Activated CD4-positive, CD25-positive, alpha-beta regulatory T cell (primary cell): ENCODE data around the gene FBF1.
"Not testable (repeated sequence)": the region's sequence is repeated elsewhere in the genome, so short reads cannot be mapped to it uniquely, and the experiment has no call there.

Experiments used
- DNase-seq, 4 experiments: peaks; one replicate each; lab custom pipeline; 2025; lab: John Stamatoyannopoulos, UW

FBF1 gene, protein sequence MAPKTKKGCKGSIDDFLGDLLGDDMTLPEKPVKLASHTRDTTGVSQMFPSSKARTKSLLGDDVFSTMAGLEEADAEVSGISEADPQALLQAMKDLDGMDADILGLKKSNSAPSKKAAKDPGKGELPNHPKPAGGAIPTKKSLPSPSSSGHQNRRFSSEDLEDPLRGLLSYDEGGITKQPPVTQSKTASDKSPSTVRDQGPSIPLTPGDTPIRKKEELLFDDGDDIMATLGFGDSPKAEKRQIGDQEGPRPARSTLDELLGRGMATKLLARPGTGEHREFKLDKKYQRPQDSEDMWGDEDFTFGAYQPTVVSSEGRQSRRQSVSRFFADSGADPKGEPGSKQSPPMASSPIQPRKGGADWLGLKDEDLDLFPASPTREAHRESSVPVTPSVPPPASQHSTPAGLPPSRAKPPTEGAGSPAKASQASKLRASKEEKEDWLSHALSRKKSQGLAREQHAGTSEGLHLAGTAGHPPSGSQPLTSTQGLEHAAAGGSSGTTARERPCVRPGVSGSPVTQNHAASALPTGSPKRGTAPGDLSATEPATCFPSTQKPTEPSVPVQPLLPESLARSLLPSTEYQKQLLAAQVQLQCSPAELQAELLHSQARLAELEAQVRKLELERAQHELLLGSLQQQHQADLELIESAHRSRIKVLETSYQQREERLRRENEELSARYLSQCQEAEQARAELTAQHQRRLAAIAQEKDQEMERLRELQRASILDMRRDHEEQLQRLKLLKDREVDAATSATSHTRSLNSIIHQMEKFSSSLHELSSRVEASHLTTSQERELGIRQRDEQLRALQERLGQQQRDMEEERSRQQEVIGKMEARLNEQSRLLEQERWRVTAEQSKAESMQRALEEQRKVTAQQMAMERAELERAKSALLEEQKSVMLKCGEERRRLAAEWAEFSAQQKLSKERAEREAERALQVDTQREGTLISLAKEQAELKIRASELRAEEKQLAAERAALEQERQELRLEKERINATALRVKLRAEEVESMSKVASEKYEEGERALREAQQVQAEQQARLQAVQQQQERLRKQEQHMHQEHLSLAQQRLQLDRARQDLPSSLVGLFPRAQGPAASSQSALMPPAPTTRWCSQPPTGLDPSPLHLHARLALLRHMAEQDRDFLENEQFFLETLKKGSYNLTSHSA

DNA sequence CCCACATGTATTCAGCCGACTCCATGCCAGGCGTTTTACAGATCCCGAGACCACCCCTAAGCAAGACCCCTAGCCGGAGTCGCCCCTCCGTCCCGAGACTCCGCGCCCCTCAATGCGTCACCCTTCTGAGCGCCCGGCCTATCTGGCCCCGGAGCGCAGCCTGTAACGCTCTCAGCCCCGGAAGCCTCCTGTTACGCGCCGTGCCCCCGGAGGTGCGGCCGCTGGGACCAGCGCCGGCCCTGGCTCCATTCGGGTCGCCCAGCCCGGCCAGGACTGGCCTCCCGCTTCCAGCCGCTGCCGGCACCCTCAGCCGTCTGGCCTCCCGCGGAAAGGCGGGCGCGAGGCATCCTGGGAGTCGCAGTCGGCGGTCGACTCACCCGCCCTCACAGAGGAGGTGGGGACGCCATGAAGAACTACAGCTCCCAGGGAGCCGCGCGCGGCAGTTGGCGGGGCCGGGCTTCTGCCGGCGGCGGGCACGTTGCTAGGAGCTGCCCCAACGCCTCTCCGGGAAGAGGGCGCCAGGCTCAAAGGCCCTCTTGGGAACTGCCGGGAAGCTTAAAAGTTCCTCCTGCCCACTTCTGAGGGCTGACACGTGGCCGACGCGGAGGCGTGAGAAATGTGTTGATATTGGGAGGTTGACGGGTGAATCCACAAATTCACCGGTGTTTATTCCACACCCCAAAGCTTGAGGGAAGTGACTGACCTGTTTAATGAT is at the start of gene FBF1:
FBF1 (minus strand) TSS at position 316 of the 715 bp plus-strand sequence. CDS start 2,893 bp downstream, outside the sequence.
- peak; percentile 77 to 82 (median 78) for DNase-seq

DNA sequence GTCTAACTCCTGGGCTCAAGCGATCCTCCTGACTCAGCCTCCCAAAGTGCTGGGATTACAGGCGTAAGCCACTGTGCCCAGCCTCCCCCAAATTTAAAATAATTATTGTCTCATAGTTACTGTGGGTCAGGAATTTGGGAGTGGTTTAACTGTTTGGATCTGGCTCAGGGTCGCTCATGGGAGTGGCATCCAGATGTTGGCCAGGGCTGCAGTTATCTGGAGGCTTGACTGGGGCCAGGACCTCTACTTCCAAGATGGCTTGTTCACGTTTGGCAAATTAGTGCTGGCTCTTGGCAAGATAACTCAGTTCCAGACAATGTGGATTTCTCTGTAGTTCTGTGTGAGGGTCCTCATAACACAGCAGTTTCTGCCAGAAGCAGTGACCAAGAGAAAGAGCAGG is 46.2 kb upstream of the FBF1 start:
- DNase-seq: no peak

DNA sequence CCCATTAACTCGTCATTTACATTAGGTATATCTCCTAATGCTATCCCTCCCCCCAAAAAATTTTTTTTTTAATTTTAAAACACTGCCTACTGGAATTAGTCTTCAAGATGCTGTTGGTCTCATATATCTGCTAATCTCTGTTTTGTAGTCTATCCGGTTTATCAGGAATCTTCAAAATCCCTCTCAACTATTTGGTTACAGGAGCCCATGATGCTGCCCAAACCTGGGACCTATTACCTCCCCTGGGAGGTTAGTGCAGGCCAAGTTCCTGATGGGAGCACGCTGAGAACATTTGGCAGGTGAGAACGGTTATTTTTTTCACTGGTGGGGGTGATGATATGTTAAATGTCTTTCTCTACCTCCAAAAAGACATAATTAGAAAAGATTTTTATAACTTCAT is 45.1 kb upstream of the FBF1 start:
- no peak for DNase-seq

DNA sequence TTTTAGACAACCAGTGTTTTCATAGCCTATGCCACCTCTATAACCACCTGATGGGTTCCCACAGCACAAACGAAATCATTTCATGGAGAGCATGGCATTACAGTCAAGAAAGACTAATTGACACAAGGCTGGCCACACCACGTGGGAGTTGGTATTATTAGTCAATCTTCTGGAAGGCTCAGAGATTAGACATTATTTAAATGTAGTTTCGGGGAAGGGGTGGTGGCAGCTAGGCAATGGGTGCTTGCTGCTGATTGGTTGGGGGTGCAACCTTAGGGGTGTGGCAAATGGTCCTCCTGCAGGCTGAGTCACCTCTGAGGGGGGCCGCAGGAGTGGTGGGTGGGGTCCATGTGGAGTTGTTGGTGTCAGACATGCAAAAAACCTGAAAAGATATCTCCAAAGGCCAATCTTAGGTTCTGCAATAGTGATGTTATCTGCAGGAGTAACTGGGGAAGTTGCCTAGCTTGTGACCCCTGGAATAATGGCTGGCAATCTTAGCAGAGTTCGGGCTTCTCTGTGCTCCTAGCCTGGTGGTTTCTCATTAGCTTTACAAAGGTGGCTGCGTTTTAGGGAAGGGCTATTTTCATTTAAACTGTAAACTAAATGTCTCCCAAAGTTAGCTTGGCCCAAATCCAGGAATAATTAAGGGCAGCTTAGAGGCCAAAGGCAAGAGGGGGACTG is 42.8 kb upstream of the FBF1 start:
- no peak for DNase-seq

DNA sequence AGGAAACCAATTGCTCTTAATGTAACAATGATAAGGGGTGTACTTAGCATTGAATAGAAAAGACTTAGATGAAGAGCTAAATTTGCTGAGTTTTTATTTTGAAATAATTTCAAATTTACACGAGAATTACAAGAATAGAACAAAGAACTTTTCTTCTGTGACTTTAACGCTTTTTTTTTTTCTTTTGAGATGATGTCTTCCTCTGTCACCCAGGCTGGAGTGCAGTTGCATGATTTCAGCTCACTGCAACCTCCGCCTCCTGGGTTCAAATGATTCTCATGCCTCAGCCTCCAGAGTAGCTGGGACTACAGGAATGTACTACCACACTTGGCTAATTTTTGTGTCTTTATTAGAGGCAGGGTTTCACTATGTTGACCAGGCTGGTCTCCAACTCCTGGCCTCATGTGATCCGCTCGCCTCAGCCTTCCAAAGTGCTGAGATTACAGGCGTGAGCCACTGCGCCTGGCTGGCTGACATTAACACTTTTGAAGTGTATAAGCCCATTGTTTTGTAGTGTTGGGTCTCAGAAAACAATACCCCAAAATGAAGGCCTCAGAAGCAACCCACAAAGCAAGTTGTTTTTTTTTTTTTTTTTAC is 40.3 kb upstream of the FBF1 start:
- DNase-seq: no peak

DNA sequence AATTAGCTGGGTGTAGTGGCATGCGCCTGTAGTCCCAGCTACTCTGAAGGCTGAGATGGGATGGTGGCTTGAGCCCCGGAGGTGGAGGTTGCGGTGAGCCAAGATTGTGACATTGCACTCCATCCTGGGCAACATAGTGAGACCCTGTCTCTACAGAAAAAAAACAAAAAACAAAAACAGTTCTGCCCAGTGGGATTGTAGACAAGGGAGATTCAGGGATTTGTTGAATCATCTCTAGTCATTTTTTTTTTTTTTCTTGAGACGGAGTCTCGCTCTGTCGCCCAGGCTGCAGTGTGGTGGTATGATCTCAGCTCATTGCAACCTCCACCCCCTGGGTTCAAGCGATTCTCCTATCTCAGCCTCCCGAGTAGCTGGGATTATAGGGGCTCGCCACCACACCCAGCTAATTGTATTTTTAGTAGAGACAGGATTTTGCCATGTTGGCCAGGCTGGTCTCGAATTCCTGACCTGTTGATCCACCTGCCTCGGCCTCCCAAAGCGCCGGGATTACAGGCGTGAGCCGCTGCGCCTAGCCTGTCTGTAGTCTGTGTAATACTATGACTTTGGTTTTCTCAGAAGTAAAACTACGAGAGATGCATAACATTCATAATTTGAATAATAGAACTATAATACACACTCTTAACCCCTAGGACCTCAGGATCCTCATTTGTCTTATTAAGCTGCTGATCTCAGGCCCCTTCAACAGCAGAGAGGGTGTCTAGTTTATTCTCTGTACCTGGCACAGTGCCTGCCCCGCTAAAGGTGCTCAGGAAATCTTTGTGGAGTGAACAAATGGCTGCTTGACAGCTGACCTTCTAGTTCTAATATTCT is 39.6 kb upstream of the FBF1 start:
- DNase-seq: no peak

DNA sequence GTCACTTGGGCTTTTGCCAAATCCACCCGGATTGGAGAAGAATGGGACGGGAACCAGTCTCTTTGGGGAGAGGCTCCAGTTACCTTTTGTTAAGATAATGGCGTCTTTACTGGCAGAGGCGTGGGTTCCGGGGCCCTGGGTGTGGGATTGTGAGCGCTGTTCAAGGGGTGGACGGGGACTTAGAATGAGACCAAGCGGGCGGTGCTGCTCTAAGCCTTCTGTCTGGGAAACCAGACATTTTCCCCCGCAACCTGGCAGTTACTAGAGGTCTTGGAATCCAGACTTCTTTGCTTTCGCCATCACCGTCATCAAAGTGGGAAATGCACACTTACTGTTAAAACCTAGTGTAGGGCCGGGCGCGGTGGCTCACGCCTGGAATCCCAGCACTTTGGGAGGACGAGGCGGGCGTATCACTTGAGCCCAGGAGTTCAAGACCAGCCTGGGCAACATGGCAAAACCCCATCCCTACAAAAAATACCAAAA is 38.9 kb upstream of the FBF1 start:
- no peak for DNase-seq

DNA sequence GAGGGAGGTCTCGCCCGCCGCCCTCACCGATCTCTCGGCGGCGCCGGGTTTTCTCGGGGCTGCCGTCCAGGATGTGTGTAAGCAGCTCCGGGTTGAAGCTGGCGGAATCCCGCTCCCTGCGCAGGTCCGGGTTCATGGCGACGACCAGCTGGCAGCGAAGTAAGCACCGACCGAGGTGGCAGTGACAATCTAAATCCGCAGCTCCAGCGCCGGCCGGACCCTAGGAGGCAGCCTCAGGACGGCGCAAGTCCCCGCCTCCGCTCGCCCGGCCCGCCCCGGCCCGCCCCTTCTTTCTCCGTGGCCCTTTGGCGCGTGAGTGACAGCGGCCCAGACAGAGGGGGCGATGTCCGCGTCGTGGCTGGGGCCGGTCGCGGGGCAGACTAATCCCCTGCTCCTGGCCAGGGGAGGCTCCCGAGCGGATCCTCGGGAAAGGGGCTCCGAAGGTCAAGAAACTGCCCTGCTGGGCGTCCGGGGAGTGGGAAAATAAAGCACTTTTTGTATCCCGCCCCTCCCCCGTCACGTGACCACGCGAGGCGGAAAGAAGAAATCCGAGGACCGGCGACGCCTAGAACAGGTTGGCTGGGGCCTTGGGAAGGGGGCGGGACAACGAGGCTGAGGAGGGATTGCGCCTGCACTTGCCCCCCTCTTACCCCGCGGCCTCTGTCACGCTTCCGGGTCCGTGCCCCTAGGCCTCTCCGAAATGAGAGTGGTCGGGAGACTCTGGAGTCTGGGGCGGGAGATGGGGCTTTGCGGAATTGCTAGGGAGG is 38.3 kb upstream of the FBF1 start, which contains the start of the genes ACOX1 and TEN1:
ACOX1 (minus strand) TSS at position 229 of the 767 bp plus-strand sequence; CDS start at position 136, 93 bp downstream.
TEN1 (plus strand) TSS at position 303 of the 767 bp plus-strand sequence. CDS start 6,953 bp downstream, outside the sequence.
- peak; percentile 88 to 92 (median 90) for DNase-seq

DNA sequence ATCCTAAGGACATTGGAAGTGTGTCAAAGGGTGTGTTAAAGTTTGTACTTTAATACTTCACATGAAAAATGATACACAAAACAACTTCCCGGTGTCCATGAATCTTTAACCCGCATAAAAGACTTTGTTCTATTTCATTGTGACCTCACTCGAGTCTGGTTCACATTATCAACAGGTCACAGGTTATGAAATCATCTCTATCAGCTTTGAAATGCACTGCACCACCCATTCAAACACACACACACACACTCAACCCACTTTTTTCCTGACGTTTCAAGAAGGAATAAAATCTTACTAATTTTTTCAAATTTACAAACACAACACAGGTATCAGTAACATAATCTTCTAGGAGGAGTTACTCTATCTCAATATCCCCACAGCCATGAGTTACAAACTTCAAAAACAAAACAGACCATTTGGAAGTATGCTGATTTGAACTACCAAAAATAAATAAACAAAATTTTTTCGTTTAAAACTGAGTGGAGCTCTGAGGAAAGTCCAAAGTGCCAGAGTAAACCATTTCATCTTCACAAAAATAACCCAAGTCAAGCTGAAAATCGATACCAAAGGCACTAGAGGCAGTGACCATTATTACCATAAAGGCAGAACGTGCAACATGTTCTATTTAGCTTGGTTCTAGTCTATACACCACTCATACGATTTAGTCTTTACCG is 35.5 kb upstream of the FBF1 start:
- DNase-seq: no peak

DNA sequence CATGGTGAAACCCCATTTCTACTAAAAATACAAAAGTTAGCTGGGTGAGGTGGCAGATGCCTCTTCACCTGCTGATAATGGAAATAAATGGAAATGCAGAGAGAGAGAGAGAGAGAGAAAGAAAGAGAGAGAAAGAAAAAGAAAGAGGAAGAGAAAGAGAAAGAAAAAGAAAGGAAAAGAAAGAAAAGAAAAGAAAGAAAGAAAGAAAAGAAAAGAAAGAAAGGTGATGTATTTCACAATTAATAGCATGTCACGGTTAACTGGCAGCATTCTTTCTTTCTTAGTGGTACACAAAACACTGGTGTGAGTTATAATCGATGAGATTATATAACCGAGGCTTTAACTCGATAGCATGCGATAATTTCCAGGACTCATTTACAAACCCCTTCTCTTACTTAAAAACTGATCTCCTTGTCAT is 34.9 kb upstream of the FBF1 start:
- DNase-seq: no peak

DNA sequence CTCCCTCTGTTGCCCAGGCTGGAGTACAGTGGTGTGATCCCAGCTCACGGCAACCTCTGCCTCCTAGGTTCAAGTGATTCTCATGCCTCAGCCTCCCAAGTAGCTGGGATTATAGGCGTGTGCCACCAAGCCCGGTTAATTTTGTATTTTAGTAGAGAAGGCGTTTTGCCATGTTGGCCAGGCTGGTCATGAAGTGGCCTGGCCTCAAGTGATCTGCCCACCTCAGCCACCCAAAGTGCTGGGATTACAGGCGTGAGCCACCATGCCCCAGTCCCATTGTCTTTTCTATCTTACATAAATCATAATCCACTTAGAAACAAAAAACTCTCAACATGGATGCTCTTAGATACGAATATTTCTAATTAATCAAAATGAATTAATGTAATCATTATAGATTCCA is 34.3 kb upstream of the FBF1 start:
- not testable (repeated sequence) for DNase-seq

DNA sequence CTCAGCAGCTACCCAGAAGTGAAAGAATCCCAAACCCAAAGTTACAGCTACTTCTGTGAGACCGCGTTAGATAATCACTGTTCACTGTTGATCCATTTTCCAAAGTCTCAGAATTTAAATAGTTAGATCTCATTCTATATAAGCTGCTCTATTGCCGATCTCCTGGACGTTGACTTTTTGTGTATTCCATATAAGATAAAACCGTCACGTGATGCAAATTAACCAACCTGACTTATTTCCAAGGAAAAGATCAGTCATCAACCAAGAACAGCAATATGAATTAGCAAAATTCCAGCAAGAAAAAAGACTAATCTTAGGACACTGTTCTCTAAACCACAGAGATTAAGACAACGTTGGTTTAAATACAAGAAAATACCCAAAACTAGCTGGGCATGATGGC is 29.8 kb upstream of the FBF1 start:
- no peak for DNase-seq

DNA sequence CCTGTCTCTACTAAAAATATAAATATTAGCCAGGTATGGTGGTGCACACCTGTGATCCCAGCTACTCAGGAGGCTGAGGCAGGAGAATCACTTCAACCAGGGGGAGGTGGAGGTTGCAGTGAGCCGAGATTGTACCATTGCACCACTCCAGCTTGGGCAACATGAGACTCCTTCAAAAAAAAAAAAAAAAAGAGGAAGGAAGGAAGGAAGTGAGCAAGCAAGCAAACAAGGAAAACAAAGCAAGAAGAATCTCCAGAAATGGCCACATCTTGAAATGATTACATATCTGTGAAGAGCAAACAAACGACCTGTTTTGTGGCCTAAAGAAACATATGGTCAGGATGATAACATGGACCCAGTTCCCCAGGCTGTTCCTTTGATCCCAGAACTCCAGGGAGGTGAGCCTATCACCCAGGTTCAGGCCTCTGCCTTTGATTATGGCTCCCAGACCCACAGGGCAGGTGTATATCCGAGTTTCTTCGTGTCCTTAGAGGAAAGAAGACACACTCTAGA is 29.2 kb upstream of the FBF1 start:
- no peak for DNase-seq

DNA sequence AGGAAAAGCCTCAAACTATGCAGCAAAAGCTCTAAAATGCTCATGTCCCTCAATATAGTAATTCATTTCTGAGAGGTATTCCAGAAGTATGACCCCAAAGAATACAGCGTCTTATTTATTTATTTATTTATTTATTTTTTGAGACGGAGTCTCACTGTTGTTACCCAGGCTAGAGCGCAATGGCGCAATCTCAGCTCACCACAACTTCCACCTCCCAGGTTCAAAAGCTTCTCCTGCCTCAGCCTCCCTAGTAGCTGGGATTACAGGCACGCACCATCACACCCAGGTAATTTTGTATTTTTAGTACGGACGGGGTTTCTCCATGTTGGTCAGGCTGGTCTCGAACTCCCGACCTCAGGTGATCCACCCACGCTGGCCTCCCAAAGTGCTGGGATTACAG is 28.2 kb upstream of the FBF1 start:
- DNase-seq: not testable (repeated sequence)

DNA sequence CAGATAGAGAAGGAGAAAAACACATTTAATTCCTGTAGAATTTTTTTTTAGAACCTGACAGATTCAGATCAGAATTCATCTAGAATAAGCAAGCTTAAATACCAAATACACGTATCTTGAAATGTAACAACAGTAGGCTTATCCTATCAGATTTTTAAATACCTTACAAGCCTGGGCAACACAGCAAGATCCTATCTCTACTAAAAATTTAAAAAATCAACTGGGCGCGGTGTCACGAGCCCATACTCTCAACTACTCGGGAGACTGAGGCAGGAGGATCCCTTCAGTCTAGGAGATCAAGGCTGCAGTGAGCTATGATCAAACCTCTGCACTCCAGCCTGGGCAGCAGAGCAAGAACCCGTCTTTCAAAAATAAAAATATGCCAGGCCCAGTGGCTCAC is 24.6 kb upstream of the FBF1 start:
- DNase-seq: no peak

DNA sequence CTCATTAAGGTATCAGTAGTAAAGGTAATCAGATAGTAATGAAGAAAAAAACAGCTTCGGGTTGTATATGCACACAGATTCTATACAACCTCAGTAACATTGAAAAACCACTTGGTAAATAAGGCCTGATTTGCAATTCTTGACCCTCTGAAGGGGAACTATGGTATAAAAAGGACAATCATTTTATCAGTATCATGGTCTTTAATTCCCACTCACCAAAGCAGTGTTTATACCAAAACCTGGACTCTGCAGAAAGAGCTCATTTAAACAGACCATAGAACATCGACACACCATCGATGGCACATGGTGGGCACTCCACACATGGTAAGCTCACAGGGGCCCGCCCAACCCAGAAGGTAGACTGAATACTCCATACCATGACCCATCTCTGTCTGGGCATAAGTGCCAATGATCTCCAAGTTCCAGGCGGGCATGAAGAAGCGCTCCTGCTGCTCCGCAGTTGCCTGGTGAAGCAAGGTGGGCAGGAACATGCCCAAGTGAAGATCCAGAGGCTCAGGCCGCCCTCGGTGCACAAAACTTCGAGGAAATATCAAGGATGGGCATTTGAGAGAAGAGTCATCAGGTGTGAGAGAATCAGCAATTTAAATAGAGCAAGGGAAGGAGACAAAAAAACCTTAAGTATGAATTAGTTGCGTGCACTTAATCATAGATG is 19.1 kb upstream of the FBF1 start:
- no peak for DNase-seq
